PC-9 (cell line): Measurements from ENCODE around the gene SPSB3.

ENCODE experiments used
- EZH2 ChIP-seq: fragments of 200-600 bp; sonication (generic); IDR thresholded peaks from 2 replicates; pipeline ENCODE4 v1.8.0; 2017; ENCODE audit warnings: antibody characterized with exemption, low read depth
- TF ChIP-seq, protein P1 (sequence below): fragments of 200-600 bp; sonication (generic); conservative IDR thresholded peaks from 2 replicates; pipeline ENCODE4 v1.6.1; 2017; ENCODE audit warnings: mixed run types, antibody characterized with exemption, mild to moderate bottlenecking, moderate library complexity

DNA sequence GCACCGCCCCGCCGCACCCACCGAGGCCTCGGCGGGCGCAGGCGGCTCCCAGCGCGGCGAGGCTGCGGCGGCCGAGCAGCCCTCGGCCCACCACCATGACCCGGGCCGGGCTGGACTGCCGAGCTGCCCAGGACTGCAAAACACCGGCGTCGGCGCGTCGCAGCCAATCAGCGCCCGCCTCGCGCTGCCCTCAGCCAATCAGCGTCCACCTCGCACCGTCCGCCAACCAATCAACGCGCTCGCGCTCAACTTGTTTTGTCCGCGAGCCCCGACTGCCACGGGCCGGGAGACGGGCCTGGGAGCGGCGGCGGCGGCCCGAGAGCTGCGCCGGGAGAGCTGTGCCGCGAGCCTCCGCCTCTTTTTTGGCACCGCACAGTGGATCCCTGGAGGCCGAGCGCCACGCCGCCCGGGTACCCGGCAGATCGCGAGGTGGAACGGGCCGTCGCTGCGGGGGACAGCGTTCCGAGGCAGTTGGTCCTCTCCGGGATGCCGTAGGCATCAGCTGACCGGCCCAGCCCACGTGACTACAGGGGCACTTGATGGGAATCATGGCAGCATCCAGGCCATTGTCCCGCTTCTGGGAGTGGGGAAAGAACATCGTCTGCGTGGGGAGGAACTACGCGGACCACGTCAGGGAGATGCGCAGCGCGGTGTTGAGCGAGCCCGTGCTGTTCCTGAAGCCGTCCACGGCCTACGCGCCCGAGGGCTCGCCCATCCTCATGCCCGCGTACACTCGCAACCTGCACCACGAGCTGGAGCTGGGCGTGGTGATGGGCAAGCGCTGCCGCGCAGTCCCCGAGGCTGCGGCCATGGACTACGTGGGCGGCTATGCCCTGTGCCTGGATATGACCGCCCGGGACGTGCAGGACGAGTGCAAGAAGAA is 44.6 kb upstream of the SPSB3 start, which contains the start of the genes FAHD1 and HAGH:
- TF ChIP-seq, protein P1, sequence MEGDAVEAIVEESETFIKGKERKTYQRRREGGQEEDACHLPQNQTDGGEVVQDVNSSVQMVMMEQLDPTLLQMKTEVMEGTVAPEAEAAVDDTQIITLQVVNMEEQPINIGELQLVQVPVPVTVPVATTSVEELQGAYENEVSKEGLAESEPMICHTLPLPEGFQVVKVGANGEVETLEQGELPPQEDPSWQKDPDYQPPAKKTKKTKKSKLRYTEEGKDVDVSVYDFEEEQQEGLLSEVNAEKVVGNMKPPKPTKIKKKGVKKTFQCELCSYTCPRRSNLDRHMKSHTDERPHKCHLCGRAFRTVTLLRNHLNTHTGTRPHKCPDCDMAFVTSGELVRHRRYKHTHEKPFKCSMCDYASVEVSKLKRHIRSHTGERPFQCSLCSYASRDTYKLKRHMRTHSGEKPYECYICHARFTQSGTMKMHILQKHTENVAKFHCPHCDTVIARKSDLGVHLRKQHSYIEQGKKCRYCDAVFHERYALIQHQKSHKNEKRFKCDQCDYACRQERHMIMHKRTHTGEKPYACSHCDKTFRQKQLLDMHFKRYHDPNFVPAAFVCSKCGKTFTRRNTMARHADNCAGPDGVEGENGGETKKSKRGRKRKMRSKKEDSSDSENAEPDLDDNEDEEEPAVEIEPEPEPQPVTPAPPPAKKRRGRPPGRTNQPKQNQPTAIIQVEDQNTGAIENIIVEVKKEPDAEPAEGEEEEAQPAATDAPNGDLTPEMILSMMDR: no peak
- TF ChIP-seq EZH2: no peak
